Measurements from ENCODE around the gene RTN3.

The RTN3 gene

GRCh38 chr11:63802637-63803414, 121.5 kb downstream of the RTN3 start:
- no peak for DNase-seq (ENCODE audit: low spot score in 2 of 2)
- Mint-ChIP-seq H3K27me3 (peaks cover 9% of the 10 kb centered on the region), H3K9me3 (no peaks in the 10 kb centered on the region), H3K4me1 (no peaks in the 10 kb centered on the region), H3K36me3 (ENCODE audit: insufficient read depth) (no peaks in the 10 kb centered on the region), H3K27ac (ENCODE audit: low read depth) (no peak overlapping the region), H3K4me3 (no peak overlapping the region)
- no peak for ATAC-seq (replicated peaks; ENCODE audit: extremely low read depth, poor library complexity, severe bottlenecking)

- no peaks in the 10 kb centered on the region for H3K9me3 Mint-ChIP-seq
- ATAC-seq (replicated peaks; ENCODE audit: extremely low read depth, poor library complexity, severe bottlenecking), result no peak
- H3K27ac Mint-ChIP-seq (ENCODE audit: low read depth), result no peak overlapping the region
- no peak for DNase-seq (ENCODE audit: low spot score in 2 of 2)
- H3K4me1 Mint-ChIP-seq, result no peaks in the 10 kb centered on the region
- no peaks in the 10 kb centered on the region for H3K36me3 Mint-ChIP-seq (ENCODE audit: insufficient read depth)
- no peak overlapping the region for H3K4me3 Mint-ChIP-seq
- no peaks in the 10 kb centered on the region for H3K27me3 Mint-ChIP-seq
These were observed 123.0 kb downstream of the RTN3 start for GRCh38 chr11:63804259-63804658.

GRCh38 chr11:63805844-63806415, 124.6 kb downstream of the RTN3 start:
- H3K27ac Mint-ChIP-seq (ENCODE audit: low read depth), result no peak overlapping the region
- no peaks in the 10 kb centered on the region for H3K9me3 Mint-ChIP-seq
- no peak overlapping the region for H3K4me3 Mint-ChIP-seq
- no peak for ATAC-seq (replicated peaks; ENCODE audit: extremely low read depth, poor library complexity, severe bottlenecking)
- H3K27me3 Mint-ChIP-seq, result no peaks in the 10 kb centered on the region
- DNase-seq (ENCODE audit: low spot score in 2 of 2), result no peak
- no peaks in the 10 kb centered on the region for H3K36me3 Mint-ChIP-seq (ENCODE audit: insufficient read depth)
- H3K4me1 Mint-ChIP-seq, result no peaks in the 10 kb centered on the region

Measured in central memory CD8-positive, alpha-beta T cell (primary cell).